Astrocyte of the hippocampus (primary cell): ENCODE results near the gene DDX10.
"Not testable (repeated sequence)": the region's sequence is repeated elsewhere in the genome, so short reads cannot be mapped to it uniquely, and the experiment has no call there.

Experiments
- DNase-seq: peaks from one replicate; pipeline ENCODE4 v3.0.0; 2011; ENCODE audit warnings: low read depth, low spot score

DDX10 gene

GRCh38 chr11:108774037-108774730 lies 109.3 kb downstream of the DDX10 start:
- peak; percentile 13 for DNase-seq

DNA sequence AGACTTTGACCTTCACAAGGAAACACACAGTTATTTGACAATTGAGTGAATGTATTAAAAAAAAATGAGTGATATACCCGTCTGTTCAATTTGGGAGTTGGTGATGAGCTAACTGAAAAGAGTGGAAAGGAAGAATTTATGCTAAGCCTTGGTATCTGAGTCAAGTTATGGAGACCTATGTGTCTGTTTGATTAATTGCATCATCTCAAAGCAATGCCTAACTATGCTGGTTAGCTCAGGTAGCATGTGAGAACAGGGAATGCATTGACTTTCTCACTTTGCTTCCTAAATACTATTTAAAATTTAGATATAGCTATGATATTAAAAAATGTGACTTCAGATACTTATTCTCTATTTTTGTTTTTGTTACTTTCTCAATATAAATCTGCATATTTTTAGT lies 110.5 kb downstream of the DDX10 start:
- DNase-seq: no peak

DNA sequence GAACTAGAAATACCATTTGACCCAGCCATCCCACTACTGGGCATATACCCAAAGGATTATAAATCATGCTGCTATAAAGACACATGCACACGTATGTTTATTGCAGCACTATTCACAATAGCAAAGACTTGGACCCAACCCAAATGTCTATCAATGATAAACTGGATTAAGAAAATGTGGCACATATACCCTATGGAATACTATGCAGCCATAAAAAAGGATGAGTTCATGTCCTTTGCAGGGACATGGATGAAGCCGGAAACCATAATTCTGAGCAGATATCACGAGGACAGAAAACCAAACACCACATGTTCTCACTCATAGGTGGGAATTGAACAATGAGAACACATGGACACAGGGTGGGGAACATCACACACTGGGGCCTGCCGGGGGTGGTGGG lies 114.3 kb downstream of the DDX10 start:
- not testable (repeated sequence) for DNase-seq

DNA sequence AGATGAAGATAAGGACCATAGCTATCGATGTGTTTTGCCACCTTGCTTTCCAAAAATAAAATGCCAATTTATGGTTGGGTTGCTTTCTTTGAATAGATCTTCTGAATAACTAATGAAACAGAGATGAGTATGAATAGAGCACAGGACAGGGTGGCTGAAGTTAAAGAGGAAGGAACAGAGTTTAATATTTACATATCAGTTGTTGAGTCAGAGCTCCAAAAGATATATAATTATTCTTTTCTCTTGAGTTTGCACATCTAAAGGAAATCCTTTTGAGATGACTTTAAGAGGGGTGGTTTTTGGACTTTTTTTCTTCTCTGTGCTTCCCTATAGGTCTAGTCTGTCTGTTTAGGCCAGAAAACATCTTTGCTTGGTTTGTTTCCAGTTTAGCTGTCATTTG lies 115.2 kb downstream of the DDX10 start:
- no peak for DNase-seq

GRCh38 chr11:108781946-108782345 lies 117.1 kb downstream of the DDX10 start:
- DNase-seq: no peak

DNA sequence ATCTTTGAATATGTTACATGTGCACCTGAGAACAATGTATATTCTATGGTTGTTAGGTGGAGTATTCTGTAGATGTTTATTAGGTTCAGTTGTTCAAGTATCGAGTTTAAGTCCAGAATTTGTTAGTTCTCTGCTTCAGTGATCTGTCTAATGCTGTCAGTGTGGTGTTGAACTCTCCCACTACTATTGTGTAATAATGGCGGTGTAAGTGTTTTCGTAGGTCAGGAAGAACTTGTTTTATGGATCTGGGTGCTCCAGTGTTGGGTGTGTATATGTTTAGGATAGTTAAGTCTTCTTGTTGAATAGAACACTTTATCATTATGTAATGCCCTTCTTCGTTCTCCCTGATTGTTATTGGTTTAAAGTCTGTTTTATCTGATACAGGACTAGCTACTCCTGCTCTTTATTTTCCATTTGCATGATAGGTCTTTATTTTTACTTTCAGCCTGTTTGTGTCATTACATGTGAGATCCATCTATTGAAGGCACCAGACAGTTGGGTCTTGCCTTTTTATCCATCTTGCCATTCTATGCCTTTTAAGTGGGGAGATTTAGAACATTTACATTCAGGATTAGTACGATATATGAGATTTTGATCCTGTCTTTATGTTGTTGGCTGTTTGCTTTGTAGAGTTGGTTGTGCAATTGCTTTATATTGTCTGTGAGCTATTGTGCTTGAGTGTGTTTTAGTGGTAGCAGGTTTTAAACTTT lies 121.6 kb downstream of the DDX10 start:
- no peak for DNase-seq

- DNase-seq: no peak
Observed at GRCh38 chr11:108787105-108787504, 122.2 kb downstream of the DDX10 start.

DNA sequence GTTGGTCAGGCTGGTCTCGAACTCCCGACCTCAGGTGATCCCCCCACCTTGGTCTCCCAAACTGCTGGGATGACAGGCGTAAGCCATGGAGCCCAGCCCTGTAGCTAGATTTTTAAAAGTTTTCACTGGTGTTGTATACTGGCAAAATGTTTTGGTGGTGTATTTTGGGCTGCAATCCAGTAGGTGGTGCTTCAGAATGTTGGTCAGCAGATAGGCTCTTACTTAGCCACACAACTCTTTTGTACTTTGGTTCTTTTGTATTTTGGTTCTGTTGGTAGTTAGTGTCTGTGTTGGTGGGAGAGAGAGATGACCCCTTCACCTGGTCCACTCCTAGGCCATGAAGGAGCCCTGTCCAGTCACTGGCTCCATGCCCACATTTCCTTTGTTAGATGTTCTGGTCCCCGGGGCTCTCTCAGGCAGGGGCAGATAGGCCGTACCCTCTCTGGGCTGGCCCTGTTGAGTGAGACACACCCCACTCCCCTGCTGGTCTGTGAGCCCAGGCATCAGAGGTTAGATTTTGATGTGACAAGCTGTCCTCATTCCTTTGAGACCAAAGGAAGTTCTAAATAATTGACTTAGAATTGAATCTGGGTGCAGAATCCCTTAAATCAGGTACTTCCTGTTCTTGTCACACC lies 123.8 kb downstream of the DDX10 start:
- peak; percentile 42 for DNase-seq

DNA sequence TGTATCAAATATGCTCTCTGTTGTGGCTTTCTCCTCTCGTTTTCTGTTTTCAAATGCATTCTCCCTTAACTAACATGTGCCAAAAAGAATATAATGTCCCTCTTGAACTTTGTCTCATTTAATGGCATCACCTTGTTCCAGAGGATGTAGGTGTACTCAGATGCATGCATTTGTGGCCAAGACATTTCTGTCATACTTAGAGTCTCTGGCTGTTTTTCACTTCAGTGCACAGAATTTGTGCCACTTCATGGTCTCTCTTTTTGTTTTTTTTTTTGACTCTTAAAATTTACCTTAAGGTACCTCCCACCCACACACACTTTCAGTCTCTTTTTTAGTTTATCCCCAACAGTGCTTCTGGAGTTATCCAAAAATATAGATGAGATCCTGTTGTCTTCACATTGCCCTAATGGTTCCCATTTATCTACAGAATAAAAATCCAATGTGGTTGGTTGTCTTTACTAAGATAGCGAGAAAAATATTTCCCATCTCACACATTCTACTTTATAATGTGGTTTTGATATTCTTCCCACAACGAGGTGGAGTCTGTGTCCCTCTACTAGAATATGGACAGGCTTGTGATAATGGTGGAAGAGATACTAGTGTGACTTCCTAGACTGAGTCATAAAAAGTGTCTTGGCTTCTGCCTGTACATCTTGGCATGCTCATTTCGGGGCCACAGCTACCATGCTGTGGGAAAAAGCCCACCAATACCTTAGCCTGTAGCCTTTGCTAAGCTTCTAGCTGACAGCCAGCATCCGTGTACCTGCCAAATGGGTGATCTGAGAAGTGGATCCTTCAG lies 125.8 kb downstream of the DDX10 start:
- DNase-seq: no peak

GRCh38 chr11:108793138-108793537 lies 128.3 kb downstream of the DDX10 start:
- DNase-seq: no peak

GRCh38 chr11:108793611-108794010 lies 128.7 kb downstream of the DDX10 start:
- no peak for DNase-seq

DNA sequence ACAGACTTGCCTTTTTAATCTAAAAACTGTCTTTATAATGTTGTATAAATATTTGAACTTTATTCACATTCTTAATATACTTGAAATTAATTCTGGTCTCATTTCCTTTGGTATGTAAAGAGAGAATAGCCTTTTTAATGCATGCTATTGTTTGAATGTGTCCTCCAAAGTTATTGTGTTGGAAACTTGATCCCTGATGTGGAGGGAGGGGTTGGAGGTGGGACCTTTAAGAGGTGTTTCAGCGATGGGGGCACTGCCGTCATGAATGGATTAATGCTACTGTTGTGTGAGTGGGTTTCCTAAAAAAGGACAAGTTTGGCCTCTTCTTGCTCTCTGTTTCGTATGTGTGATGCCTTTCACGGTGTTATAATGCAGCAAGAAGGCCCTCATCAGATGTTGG lies 131.7 kb downstream of the DDX10 start:
- no peak for DNase-seq

GRCh38 chr11:108797578-108798100 lies 132.8 kb downstream of the DDX10 start:
- no peak for DNase-seq

DNA sequence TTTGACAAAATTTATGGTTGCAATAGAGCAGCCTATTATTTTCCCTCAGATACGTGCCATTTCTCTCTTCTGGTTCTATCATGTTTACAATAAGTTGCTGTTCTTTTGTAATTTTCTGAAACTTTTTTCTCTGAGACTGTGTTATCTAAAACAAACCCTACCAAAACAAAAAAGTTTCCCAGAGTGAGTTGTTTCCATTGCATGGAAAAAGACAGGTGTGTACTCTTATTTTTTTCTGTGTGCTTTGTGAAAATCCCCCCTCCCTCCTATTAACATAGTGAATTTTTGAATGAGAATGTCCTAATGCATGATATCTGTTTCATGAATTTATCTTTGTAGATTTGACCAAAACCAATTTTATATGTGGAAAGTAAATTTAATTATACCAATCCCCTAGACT lies 137.6 kb downstream of the DDX10 start:
- no peak for DNase-seq

DNA sequence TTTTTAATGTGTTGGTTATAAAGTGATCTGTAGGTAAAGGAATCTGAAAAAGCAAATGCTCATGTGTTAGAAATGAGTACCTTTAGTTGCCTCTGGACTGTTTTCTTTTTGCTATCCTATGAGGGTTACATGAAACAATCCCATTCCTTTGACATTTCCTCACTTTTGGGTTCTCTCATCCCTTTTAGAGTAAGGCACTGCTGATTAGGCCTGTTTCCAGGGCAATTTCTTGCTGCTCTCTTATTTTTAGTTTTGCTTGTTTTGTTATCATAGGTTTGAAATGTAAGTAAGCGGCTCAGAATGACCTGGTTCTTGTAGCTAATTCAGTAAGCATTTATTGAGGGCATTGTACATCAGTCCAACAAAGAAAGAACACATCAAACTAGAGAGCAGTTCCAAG lies 138.9 kb downstream of the DDX10 start:
- peak; percentile 48 for DNase-seq

GRCh38 chr11:108804511-108804910 lies 139.6 kb downstream of the DDX10 start:
- DNase-seq: peak; percentile 16

DNA sequence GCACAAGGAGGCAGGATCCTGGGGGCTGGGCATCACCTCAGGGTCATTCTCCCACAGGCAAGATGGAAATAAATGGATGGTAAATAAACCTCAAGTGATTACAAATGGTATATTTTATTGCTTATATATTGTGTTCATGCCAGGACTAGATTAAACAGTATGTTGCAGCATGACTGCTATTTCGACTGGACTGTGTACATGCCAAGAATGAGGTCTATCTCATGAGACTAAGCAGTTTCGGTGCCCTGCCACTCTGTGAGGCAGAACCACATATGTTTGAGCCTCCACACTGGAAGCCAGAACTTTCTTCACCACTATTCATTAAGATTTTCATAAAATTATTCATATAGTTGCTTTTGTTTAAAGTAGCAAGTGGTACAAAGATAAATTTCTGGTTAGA lies 140.2 kb downstream of the DDX10 start:
- no peak for DNase-seq

GRCh38 chr11:108807262-108807661 lies 142.4 kb downstream of the DDX10 start:
- no peak for DNase-seq

GRCh38 chr11:108813086-108813485 lies 148.2 kb downstream of the DDX10 start:
- no peak for DNase-seq

DNA sequence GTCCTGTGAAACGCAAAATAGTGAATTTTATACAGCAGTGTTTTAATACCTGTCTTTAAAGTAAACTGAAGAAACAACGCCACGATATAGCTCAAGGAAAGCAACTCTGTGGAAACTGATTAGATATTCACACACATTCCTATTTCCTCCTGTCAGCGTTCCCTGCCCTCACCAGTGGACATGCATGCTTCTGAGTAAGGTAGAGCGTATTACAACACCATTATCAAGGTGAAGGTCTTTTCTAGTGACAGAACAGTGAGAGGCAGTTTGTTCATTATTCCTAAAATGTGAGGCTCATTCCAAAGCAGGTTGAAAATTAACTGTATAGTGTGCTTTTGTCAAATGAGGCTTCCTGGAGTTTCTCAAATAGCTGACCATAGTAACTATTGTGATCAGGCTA lies 153.1 kb downstream of the DDX10 start:
- no peak for DNase-seq

DNA sequence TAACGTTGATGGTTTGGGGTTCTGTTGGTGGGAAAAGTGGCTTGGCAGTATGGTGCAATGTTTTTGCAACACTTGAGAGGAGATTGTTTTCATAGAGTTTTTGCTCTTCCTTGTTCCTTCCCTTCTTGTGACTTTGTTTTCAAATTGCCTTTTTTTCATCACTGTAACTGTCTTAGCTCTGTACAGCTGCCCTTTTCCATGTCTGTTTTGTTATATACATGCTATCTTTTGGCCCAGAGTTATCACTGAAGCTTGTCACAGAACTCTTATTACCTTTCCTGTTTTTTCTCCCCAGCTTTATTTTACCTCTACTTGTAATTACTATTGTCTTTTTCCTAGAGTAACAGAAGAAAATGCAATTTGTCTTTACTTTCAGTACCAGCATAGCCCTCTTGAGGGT lies 154.1 kb downstream of the DDX10 start:
- no peak for DNase-seq

DNA sequence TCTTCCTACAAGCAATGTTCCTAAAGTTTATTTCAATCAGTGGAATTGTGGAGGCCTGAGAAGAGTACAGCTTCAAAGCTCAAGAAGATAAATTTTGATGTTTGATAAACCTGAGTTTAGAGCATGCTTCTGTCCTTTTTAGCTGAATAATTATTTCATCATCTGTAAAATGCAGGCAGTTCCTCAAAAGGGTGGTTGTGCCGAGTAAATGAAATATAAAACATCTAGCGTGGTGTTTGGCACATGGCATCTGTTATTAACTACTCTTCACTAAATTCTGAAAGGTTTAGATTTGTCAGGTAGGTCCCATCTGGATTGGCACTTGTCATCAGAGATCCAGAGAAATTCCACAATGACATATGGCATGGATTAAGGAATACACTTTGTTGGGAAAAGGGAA lies 155.1 kb downstream of the DDX10 start:
- DNase-seq: no peak
